Transverse colon (tissue), 4 donors: ENCODE results near the gene KCTD17. TPM values are rescaled to one million over a fixed set of nuclear protein-coding genes. Genes with fewer than 3 reads are reported as not detected.

ENCODE experiments used
- DNase-seq: peaks from one replicate; pipeline ENCODE4 v3.0.0-alpha.2; 2019
- H3K27ac ChIP-seq, 4 donors: fragments of 200-600 bp; sonication (generic); 2 replicates each; pipeline ENCODE4 v1.5.1; 2016 to 2018; ENCODE audit warnings: inconsistent platforms in 4 of 4
- H3K27me3 ChIP-seq: fragments of 200-600 bp; sonication (generic); 2 replicates; pipeline ENCODE4 v1.5.1; 2017; ENCODE audit warnings: inconsistent platforms
- H3K36me3 ChIP-seq, 4 donors: fragments of 200-600 bp; sonication (generic); 2 replicates each; pipeline ENCODE4 v1.5.1; 2017 to 2019; ENCODE audit warnings: inconsistent platforms in 4 of 4
- H3K4me1 ChIP-seq, 4 donors: fragments of 200-600 bp; sonication (generic); 2 replicates each; pipeline ENCODE4 v1.5.1; 2017 to 2020; ENCODE audit warnings: inconsistent platforms in 4 of 4
- H3K4me3 ChIP-seq, 4 donors: fragments of 200-600 bp; sonication (generic); 1 replicate in 1 of 4; 2 replicates in 3 of 4; pipeline versions ENCODE4 v1.5.1 to v1.6.1; 2017 to 2019; ENCODE audit warnings: inconsistent platforms in 4 of 4
- H3K9me3 ChIP-seq, 2 donors: fragments of 200-600 bp; sonication (generic); 2 replicates each; pipeline ENCODE4 v1.5.1; 2017 to 2019; ENCODE audit warnings: inconsistent platforms in 2 of 2
- EP300 ChIP-seq: sonication (generic); formaldehyde crosslinking; IDR thresholded peaks from one replicate; pipeline ENCODE4 v1.6.1; 2017; ENCODE audit warnings: antibody characterized with exemption, low read depth
- POLR2A ChIP-seq: fragments of 450-650 bp; IDR thresholded peaks from one replicate; pipeline ENCODE4 v1.6.1; 2016; ENCODE audit warnings: antibody characterized with exemption, mild to moderate bottlenecking, moderate library complexity
- POLR2AphosphoS5 ChIP-seq, 3 donors: sonication (generic); formaldehyde crosslinking; IDR thresholded peaks; one replicate each; pipeline ENCODE4 v1.6.1; 2016; ENCODE audit warnings: antibody characterized with exemption in 3 of 3
- WGBS, 2 donors: methylation state at CpG; one replicate each; pipeline ENCODE4 v1.1.5; 2018; ENCODE audit warnings: low coverage in 1 of 2; 5-methylcytosine and 5-hydroxymethylcytosine counted together
- in situ Hi-C, 4 donors: fragments of 200-750 bp; cut with MboI; loops; one replicate each; pipeline versions ENCODE4 v1.15.0 to v1.15.1; 2017; ENCODE audit warnings: low sequenced_read_pairs in 3 of 4, low pct_ligation_motif_present in 1 of 4, low pct_unique_long_range_greater_than_20kb in 1 of 4
- intact Hi-C: fragments of 100-400 bp; cut with DNase I; formaldehyde crosslinking; loops from one replicate; pipeline ENCODE4 v1.15.1; 2023; ENCODE audit warnings: low total_unique reads
- total RNA-seq, 4 donors: library from RNA; depleted of rRNA; stranded (reverse); fragments of >200 nt; gene quantifications; one replicate each; pipeline ENCODE4 v1.1.0, GENCODE V29; 2016
- TF ChIP-seq, protein P1 (sequence below), 5 experiments: fragments of 200-600 bp in 3 of 5; fragments of 450-650 bp in 2 of 5; sonication (generic) in 3 of 5; IDR thresholded peaks; 1 replicate in 2 of 5; 2 replicates in 3 of 5; pipeline ENCODE4 v1.5.1; 2016 to 2017; ENCODE audit warnings: antibody characterized with exemption in 5 of 5, inconsistent platforms in 3 of 5, mild to moderate bottlenecking in 2 of 5, moderate library complexity in 1 of 5

KCTD17 gene
- total RNA-seq, 4 donors from 2014 or later, result 11.2 to 61.3 (median 35.1) TPM

DNA sequence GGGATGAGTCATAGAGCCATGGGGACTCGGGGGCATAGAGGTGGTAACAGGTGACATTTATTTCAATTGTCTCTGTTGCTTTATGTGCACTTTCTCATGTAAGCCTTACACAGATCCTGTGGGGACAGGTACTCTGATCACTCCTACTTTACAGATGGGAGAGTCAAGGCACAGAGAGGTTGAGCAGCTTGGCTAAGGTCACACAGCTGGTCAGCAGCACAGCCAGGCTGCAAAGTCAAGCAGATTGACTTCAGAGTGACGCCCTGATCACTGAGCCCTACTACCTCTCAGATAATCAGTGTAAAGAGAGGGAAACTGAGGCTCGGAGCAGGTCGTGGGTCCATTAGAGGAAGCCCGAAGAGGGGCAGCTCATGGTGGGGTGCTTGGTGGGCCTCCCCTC lies 54.4 kb downstream of the KCTD17 start:
- in situ Hi-C loops, result no loop called here
- WGBS, 2 donors, result 89% methylated on average over 5 of the region's 5 CpGs; no CpG with 5 or more reads in 1 of the 2 donors

DNA sequence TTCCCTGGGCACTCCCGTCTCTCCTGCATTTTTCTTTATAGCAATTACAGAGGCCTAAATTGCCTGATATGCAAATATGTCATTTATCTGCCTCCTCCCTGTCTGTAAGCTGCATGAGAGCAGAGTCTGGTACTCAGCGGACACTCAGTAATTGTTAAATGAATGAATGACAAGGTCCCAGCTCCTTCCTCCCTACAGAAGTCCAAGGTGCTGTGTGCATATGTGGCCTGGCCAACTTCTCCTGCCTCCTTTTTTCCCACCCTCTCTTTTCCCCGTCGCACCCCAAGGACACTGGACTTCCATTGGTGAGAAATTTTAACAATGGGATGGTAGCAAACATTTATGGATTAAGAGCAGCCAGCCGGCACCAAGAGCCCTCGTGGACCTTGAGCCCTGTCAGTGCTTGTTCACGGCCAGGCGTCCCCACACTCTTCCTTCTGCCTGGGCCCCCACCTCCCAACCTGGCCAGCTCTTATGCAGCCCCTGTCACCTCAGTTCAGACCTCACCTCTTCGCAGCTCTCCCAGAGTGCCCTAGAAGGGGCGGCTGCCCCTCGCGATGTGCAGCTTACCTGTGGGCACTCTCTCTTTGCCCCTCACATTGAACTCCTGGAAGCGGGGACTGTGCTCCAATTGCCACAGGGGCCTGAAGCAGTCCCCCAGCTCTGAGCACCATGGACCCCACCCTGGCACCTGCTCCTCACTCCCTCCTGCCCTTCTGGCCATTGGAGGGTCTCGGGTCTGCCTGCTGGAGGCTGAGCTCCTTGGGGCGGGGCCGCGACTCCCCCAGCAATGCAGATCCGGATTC lies 56.5 kb downstream of the KCTD17 start:
- no peaks in the 10 kb centered on the region for H3K9me3 ChIP-seq
- intact Hi-C loops, result no loop called here
- WGBS, 2 donors, result 76 to 100% methylated on average over 1 to 18 of the region's 18 CpGs
- no peaks in the 10 kb centered on the region for H3K4me1 ChIP-seq
- in situ Hi-C loops, result no loop called here
- no peak overlapping the region for H3K27ac ChIP-seq
- TF ChIP-seq, protein P1, sequence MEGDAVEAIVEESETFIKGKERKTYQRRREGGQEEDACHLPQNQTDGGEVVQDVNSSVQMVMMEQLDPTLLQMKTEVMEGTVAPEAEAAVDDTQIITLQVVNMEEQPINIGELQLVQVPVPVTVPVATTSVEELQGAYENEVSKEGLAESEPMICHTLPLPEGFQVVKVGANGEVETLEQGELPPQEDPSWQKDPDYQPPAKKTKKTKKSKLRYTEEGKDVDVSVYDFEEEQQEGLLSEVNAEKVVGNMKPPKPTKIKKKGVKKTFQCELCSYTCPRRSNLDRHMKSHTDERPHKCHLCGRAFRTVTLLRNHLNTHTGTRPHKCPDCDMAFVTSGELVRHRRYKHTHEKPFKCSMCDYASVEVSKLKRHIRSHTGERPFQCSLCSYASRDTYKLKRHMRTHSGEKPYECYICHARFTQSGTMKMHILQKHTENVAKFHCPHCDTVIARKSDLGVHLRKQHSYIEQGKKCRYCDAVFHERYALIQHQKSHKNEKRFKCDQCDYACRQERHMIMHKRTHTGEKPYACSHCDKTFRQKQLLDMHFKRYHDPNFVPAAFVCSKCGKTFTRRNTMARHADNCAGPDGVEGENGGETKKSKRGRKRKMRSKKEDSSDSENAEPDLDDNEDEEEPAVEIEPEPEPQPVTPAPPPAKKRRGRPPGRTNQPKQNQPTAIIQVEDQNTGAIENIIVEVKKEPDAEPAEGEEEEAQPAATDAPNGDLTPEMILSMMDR (IDR thresholded peaks at IDR 0.05), result no peak
- TF ChIP-seq POLR2A (no peak), EP300 (no peak), POLR2AphosphoS5 (IDR thresholded peaks at IDR 0.05) (no peak)
- no peak overlapping the region for H3K4me3 ChIP-seq
- no peaks in the 10 kb centered on the region for H3K36me3 ChIP-seq
- H3K27me3 ChIP-seq, result peaks cover 5% of the 10 kb centered on the region
- DNase-seq, result no peak

More for the DNA sequence above, 54.4 kb downstream of the KCTD17 start:
- Histone ChIP-seq H3K9me3 (no peaks in the 10 kb centered on the region), H3K4me3 (no peak overlapping the region), H3K27ac (no peak overlapping the region), H3K36me3 (no peaks in the 10 kb centered on the region), H3K4me1 (peaks cover 0 to 7% (median 3%) of the 10 kb centered on the region in 4 donors), H3K27me3 (peaks cover 5% of the 10 kb centered on the region)
- intact Hi-C loops, result no loop called here
- TF ChIP-seq EP300, result no peak
- TF ChIP-seq POLR2A, result no peak
- no peak for TF ChIP-seq POLR2AphosphoS5 (IDR thresholded peaks at IDR 0.05)
- TF ChIP-seq, protein P1 (IDR thresholded peaks at IDR 0.05), result no peak
- DNase-seq, result no peak

DNA sequence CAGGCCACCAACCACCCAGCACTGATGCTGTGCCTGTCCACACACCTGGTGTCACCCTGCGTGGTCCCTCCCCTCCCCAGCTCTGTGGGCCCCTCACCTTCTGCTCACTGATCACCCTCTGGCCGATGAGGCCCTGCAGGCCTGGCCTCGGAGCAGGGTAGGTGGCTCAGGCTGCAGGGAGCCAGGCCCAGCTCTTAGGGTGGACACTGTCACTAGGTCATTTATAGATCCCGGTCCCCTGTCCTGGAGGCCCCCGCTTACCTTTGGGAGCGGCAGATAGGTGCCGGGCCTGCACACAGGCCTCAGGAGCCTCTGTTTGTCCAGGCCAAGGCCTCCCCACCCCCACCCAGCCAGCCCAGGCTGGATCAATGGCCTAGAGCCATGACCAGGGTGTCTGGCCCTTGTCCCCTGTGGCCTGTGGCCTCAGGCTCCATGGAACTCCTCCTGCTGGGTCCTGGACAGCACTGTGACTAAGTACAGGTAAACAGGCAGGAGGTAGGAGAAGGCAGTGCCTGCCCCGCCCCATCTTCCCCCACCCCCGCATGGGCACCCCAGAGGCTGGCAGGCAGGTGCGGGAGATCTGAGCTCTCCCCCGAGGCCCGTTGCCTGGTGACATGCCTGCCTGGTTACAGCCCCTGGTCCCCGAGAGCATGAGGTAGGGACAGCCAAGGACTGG lies 57.8 kb downstream of the KCTD17 start, which contains the start of gene TMPRSS6:
Gene TMPRSS6, minus strand, starts transcription at position 472 of the 676 bp plus-strand sequence. CDS start 6,296 bp downstream, outside the sequence.
- Histone ChIP-seq H3K27me3 (peaks cover under 1% of the 10 kb centered on the region), H3K9me3 (no peaks in the 10 kb centered on the region), H3K4me1 (no peaks in the 10 kb centered on the region), H3K27ac (no peak within 1 kb of the TSS), H3K36me3 (no peaks in the 10 kb centered on the region), H3K4me3 (no peak within 1 kb of the TSS)
- DNase-seq, result no peak
- in situ Hi-C loops (no loop called here), intact Hi-C loops (no loop called here)
- 64% methylated on average over 11 of the region's 13 CpGs; no CpG with 5 or more reads in 1 of the 2 donors for WGBS, 2 donors
- TF ChIP-seq, protein P1 (IDR thresholded peaks at IDR 0.05), result no peak
- TF ChIP-seq POLR2AphosphoS5 (IDR thresholded peaks at IDR 0.05) (no peak), EP300 (no peak), POLR2A (no peak)

GRCh38 chr22:37111156-37111717 lies 59.7 kb downstream of the KCTD17 start:
- Histone ChIP-seq H3K36me3 (no peaks in the 10 kb centered on the region), H3K9me3 (no peaks in the 10 kb centered on the region), H3K27ac (no peak overlapping the region), H3K4me3 (no peak overlapping the region), H3K4me1 (no peaks in the 10 kb centered on the region), H3K27me3 (no peaks in the 10 kb centered on the region)
- intact Hi-C loops, result no loop called here
- TF ChIP-seq POLR2A, result no peak
- 93 to 96% methylated on average over 9 to 13 of the region's 13 CpGs for WGBS, 2 donors
- no peak for DNase-seq
- in situ Hi-C loops, result no loop called here
